HG03159 (cell line): ENCODE results near the gene RMND5A.

Source experiments
- ATAC-seq: cut with Tn5 transposase; IDR thresholded peaks from one replicate; pipeline ENCODE4 v1.9.1; 2021; ENCODE audit warnings: mild to moderate bottlenecking, moderate library complexity; ENCODE audit not compliant: unreplicated experiment

Gene RMND5A

DNA sequence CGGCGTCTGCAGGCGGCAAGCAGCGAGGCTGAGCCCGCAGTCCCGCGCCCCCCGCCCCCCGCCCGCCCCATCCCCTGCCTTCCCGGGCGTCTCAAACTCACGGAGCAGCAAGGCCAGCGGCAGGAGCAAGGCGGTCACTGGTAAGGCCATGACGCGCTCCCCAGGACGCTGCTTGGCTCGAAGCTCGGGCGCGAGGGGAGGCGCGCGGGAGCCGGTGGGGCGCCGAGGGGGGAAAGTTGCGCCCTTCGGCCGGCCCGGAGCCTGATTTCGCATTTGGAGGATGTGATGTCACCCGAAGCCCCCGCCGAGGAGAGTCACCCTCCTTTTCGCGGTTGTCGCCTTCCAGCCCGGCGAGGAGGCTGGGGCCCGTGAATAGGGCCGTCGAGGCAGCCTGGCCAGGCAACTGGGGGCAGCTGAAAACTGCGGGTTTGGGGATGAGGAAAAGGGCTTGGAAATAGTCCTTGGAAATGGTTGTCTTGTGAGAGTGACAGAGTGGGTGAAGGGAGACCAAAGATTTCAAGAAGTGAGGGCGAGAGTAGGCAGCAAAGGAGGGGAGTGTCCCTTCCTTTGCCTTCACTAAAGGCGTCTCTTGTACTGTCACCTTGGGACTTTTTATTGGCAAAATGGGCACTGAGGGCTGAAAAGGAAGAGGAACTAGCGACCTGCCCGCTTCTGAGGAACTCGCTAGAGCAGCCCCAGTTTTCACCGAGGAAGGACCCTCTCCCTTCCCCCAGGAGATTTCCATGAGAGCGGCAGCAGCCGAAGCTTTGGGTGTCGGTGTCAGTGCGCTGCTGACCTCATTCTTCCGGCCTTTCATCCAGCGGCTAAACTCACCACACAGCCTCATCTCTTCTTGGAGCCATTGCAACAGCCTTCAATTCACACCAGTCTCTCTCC lies 70.8 kb downstream of the RMND5A start, which contains the start of gene CD8A:
CD8A (minus strand) TSS at position 238 of the 897 bp plus-strand sequence; CDS start at position 150, 88 bp downstream.
- no peak for ATAC-seq

- ATAC-seq, result no peak
Measured at GRCh38 chr2:86791573-86791972, 71.5 kb downstream of the RMND5A start.

DNA sequence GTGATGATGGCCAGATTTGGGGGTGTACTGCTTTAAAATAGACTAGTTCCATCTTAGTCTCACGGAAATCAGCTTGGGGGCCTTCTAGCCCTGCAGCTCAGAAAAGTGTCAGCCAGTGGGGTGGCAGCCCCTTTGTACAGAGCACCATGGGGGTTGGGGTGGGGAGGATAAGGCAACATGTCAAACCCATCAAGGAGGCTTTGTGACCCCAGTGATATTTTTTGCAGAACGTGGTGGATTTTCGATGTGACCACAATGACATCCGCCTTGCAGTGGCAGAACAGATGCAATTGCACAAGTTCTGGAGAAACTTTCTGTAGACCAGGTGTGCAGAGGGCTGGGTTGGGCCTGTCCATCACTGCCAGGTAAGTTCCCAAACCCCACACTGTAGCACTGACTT lies 73.7 kb downstream of the RMND5A start:
- ATAC-seq, result no peak

- no peak for ATAC-seq
Measured at GRCh38 chr2:86794861-86795260, 74.8 kb downstream of the RMND5A start.

DNA sequence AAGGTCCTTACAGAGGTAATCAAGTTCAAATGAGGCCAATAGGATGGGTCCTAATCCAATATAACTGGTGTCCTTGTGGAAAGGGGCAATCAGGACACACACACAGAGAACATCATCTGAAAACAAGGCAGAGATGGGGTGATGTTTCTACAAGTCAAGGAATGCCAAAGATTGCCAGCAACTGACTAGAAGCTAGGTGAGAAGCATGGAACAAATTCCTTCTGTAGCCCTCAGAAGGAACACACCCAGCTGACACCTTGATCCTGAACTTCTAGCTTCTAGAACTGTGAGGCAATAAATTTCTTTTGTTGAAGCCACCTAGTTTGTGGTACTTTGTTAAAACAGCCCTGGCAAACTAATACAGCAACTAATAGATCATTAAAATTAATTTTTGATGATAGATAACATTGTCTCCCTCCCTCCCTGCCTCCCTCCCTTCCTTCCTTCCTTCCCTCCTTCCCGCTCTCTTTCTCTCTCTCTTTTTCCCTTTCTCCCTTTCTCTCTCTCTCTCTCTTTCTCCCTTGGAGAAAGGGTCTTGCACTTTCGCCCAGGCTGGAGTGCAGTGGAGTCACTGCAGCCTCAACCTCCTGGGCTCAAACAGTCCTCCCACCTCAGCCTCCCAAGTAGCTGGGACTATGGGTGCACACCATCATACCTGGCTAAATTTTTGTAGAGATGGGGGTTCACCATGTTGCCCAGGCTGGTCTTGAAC lies 80.9 kb downstream of the RMND5A start:
- ATAC-seq, result no peak

GRCh38 chr2:86806059-86806857 lies 86.2 kb downstream of the RMND5A start:
- no peak for ATAC-seq

- ATAC-seq, result no peak
Measured at GRCh38 chr2:86807133-86807467, 87.0 kb downstream of the RMND5A start.

GRCh38 chr2:86807468-86808275 lies 87.6 kb downstream of the RMND5A start:
- no peak for ATAC-seq

- peak; percentile 96 for ATAC-seq
Measured at GRCh38 chr2:86808315-86809161, 88.4 kb downstream of the RMND5A start.

DNA sequence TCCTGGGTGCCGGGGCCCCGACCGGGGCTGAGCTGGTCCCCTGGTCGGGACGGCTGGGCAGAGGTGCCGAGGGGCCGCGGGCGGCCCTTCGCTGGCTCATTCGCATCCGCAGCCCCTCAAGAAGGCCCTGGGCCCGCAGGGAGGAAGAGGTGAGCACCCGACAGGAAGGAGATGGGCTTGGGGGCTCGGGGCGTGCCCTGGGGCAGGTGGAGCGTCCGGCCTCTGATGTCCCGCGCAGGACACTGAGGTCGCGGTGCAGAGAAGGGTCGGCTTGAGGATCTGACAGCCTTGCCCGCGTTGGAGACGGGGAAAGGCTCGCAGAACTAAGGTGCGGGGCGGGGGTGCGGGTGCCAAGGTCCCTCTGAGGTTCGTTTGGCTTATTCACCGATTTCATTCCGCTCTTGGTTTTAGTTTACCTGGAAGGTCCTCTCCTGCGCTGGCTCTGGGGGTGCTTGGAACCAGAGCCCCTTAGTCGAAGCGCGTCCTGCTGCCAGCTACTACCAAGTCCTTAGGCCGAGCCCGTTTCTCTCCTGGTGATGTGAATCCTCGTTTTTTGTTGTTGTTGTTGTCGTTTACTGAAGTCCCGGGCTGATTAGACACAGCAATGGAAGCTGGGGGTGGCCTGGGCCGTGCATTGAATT lies 89.5 kb downstream of the RMND5A start:
- no peak for ATAC-seq

- ATAC-seq, result no peak
Measured at GRCh38 chr2:86815611-86816010, 95.5 kb downstream of the RMND5A start.

- no peak for ATAC-seq
Measured at GRCh38 chr2:86818114-86818801, 98.2 kb downstream of the RMND5A start.

- no peak for ATAC-seq
Measured at GRCh38 chr2:86818957-86819356, 98.9 kb downstream of the RMND5A start.

DNA sequence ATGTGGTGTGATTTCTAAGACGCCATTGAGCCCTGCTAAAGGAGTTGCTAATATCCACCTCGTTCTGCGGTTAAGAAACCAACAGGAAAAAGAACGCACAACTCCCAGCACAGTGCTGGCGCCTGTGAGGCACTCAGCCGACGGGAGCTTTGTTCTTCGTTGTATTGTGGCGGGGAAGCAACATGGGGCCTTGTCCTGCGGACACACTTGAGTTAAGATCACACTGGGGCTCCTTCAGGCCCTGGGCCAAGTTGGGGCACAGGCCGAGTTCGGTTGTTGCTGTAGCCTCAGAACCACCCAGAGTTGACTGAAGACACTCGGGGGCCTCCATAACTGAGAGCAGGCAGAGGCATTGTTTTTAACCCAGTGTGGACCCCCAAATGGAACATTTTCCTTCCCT lies 101.2 kb downstream of the RMND5A start:
- no peak for ATAC-seq

- ATAC-seq, result no peak
Measured at GRCh38 chr2:86821842-86822241, 101.8 kb downstream of the RMND5A start.

DNA sequence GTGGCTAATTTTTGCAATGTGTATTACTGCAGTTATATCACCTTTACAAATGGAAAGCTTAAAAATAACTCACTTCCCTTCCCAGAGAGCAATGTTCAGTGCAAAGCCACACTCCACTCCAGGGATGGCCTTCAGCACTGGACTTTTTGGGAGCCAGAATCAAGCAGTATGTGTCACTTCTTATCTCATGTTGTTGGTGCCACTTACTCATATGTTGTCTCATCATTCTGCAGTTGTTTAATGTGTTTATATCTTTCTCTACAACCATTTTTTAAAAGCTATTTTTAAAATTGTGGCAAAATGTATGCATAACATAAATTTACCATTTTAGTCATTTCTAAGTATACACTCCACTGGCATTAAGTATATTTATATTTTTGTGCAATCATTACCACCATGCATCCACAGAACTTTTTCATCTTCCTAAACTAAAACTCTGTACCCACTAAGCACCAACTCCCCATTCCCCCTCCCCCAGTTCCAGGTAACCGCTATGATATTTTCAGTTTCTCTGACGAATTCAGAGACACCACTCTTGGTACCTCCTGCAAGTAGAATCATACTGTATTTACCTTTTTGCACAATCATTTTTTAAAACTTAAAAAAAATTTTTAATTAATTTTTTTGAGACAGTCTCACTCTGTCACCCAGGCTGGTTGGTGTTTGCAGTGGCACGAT lies 102.7 kb downstream of the RMND5A start:
- ATAC-seq, result no peak

DNA sequence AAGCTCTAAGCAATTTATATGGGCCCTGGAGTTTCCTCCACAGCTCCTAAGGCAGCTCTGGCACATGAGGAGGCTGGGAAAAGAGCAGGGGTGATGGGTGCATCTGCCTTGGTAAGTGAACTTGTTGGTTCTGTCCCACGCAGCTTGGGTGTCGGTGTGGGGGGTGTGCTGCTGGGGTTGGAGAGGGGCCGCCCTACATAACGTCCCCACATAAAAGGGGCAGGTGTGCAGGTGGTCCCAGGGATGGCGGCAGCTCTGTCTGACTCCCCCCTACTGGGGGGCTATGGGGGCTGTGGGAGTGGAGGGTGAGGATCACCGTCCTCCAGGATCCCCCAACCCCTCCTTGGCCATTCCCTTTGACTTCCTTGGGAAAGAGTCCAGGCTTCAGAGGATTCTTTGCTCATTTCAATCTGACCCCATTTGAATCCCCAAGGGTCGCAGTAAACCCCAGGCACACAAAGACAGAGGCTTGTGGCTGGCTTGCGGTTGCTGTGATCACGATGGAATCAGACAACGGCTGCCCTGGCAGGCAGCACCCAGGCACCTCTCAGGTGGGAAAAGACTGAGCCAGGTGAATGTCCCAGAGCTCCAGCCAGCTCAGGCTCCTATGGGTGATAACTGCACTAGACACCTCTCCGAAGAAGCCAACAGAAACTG lies 105.1 kb downstream of the RMND5A start:
- no peak for ATAC-seq
